Spleen (tissue), 11 donors: ENCODE measurements around the gene GATD1. TPM values are rescaled to one million over a fixed set of nuclear protein-coding genes. Genes with fewer than 3 reads are reported as not detected.

Experiments
- DNase-seq: peaks from one replicate; pipeline ENCODE4 v3.0.0-alpha.2; 2020
- H3K27ac ChIP-seq, 8 donors: fragments of 200-600 bp; sonication (generic) in 7 of 8; 1 replicate in 4 of 8; 2 replicates in 4 of 8; pipeline versions ENCODE4 v1.5.0 to v1.8.0; 2016 to 2021; ENCODE audit warnings: inconsistent platforms in 4 of 8, mild to moderate bottlenecking in 4 of 8, moderate library complexity in 1 of 8
- H3K27me3 ChIP-seq, 7 donors: fragments of 200-600 bp; sonication (generic) in 6 of 7; replicated peaks in 1 of 7; 1 replicate in 4 of 7; 2 replicates in 3 of 7; pipeline versions ENCODE4 v1.5.0 to v1.8.0; 2016 to 2021; ENCODE audit warnings: inconsistent platforms in 3 of 7, mild to moderate bottlenecking in 1 of 7
- H3K36me3 ChIP-seq, 6 donors: fragments of 200-600 bp; sonication (generic) in 5 of 6; 1 replicate in 4 of 6; 2 replicates in 2 of 6; pipeline versions ENCODE4 v1.5.0 to v1.8.0; 2016 to 2021; ENCODE audit warnings: inconsistent platforms in 2 of 6
- H3K4me1 ChIP-seq, 6 donors: fragments of 200-600 bp; sonication (generic) in 5 of 6; 1 replicate in 3 of 6; 2 replicates in 3 of 6; pipeline versions ENCODE4 v1.5.0 to v1.8.0; 2016 to 2021; ENCODE audit warnings: inconsistent platforms in 3 of 6
- H3K4me3 ChIP-seq, 8 donors: fragments of 200-600 bp; sonication (generic) in 7 of 8; 1 replicate in 4 of 8; 2 replicates in 4 of 8; pipeline versions ENCODE4 v1.5.0 to v1.8.0; 2016 to 2021; ENCODE audit warnings: inconsistent platforms in 4 of 8, mild to moderate bottlenecking in 4 of 8, moderate library complexity in 2 of 8
- H3K9me3 ChIP-seq, 8 donors: fragments of 200-600 bp; sonication (generic) in 7 of 8; 1 replicate in 4 of 8; 2 replicates in 4 of 8; pipeline versions ENCODE4 v1.5.0 to v1.8.0; 2016 to 2021; ENCODE audit warnings: inconsistent platforms in 4 of 8
- POLR2A ChIP-seq, 3 donors: fragments of 450-650 bp; IDR thresholded peaks; one replicate each; pipeline ENCODE4 v1.5.1; 2017; ENCODE audit warnings: antibody characterized with exemption in 3 of 3, mild to moderate bottlenecking in 1 of 3
- POLR2AphosphoS5 ChIP-seq, 3 donors: sonication (generic); formaldehyde crosslinking; IDR thresholded peaks; one replicate each; pipeline ENCODE4 v1.5.1; 2017; ENCODE audit warnings: antibody characterized with exemption in 3 of 3
- WGBS, 5 donors: extraction: QIAGEN DNeasy Blood & Tissue Kit in 3 of 5; methylation state at CpG; one replicate each; pipeline versions ENCODE4 v1.1.5 to v1.1.7; 2013 to 2018; 5-methylcytosine and 5-hydroxymethylcytosine counted together
- intact Hi-C: fragments of 100-400 bp; cut with DNase I; formaldehyde crosslinking; loops from one replicate; pipeline ENCODE4 v1.15.0; 2023; ENCODE audit warnings: low total_unique reads
- polyA plus RNA-seq, 3 donors: library from polyadenylated mRNA; stranded (reverse); fragments of 200-250 nt; gene quantifications; one replicate each; pipeline ENCODE4 v1.2.1, GENCODE V29; 2013
- total RNA-seq, 7 donors: library from RNA; depleted of rRNA in 3 of 7; stranded (reverse); fragments of >200 nt in 3 of 7; fragmentation: NEBNext Ultra II Directional in 4 of 7; extraction: Animal tissue kit (Norgen Biotek cat#: 25700) in 4 of 7; gene quantifications; one replicate each; pipeline versions ENCODE4 v1.1.0 to v1.2.1, GENCODE V29; 2016 to 2021
- TF ChIP-seq, protein P1 (sequence below), 11 experiments: fragments of 200-600 bp in 7 of 11; fragments of 450-650 bp in 4 of 11; sonication (generic) in 4 of 11; IDR thresholded peaks in 8 of 11; conservative IDR thresholded peaks in 3 of 11; 1 replicate in 7 of 11; 2 replicates in 4 of 11; pipeline versions ENCODE4 v1.4.0 to v1.8.0; 2016 to 2021; ENCODE audit warnings: antibody characterized with exemption in 11 of 11, inconsistent platforms in 4 of 11, mild to moderate bottlenecking in 1 of 11
- donor health status: healthy with polysubstance abuse.
- donor health status: DM: no; HTN: no; CAD: no; lungs with moderate emphysema.
- donor health status: DM: no; HTN: no; CAD: no.
- donor health status: Bipolar disorder and iron deficiency.
- donor health status: healthy.
- donor health status: DM: no; HTN: no; CAD: no.
- donor health status: DM: yes; HTN: yes; CAD: no.

Gene GATD1
- total and polyA plus RNA-seq, 10 donors: 13.9 to 56.4 (median 35.9) TPM

DNA sequence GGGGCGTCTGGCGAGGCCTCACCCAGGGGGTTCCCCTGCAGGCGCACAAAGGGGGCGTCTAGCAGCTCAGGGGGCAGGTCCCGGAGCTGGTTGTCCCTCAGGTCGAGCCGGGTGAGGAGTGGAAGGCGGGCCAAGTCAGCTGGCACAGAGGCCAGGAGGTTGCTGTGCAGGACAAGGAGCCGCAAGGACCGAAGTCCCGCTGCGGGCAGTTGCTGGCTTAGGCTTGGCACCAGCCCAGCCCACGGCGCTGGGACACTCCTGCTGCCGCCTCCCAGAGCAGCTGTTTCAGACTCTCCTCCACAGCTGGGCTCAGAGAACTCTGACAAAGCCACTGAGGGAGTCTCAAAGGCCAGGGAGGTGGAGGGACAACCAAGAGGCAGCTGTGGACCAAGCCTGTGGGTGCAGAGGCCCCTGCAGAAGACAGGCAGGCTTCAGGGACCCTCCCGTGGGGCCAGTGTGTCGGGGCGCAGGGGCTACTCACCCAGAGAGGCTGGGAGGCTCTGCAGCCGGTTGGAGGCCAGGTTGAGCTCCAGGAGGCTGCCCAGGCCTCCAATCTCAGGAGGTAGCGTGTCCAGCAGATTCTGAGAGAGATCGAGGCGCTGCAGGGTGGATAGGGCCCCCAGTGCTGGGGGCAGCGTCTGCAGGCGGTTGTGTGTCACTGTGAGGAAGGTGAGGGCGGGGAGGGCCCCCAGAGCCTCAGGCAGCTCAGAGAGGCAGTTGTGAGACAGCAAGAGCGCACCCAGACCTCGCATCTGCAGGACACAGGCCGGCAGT, 25.6 kb upstream of the GATD1 start:
- H3K4me1 ChIP-seq: peaks cover 12 to 65% (median 44%) of the 10 kb centered on the region in 6 donors
- 92 to 96% (median 94%) methylated on average over 18 to 28 of the region's 28 CpGs for WGBS, 5 donors

DNA sequence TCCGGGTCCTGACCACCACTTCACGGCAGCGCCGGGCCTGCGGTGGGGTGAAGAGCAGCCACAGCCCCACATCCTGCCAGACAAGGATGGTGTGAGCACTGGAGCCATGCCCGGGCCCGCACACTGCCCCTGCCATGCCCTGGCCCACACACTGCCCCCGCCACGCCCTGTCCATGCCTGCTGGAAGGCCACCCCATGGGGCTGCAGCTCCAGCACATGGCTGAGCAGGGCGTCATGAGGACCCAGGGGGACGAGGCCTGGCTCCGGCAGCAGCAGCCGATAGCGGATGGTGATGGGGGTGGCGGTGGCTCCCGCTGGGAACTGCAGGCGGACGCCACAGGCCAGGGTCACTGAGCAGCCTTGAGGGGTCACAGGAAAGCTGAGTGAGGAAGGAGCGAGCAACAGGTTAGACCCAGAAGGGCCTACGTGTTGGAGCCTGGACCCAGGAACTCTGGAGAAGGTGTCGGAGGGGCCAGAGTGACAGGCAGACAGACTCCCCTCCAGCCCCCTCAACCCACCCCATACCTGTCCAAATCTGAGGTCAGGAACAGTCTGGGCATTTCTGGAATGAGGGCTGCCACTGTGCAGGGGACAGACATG, 24.8 kb upstream of the GATD1 start:
- no peak overlapping the region for H3K27ac ChIP-seq
- H3K27me3 ChIP-seq: no peaks in the 10 kb centered on the region
- no peaks in the 10 kb centered on the region for H3K9me3 ChIP-seq
- 93 to 97% (median 96%) methylated on average over 12 to 21 of the region's 21 CpGs for WGBS, 5 donors
- peaks cover 12 to 65% (median 46%) of the 10 kb centered on the region in 6 donors for H3K4me1 ChIP-seq
- H3K4me3 ChIP-seq: no peak overlapping the region
- intact Hi-C loops: no loop called here
- peak in 2 of 3 donors; percentile 7 to 28 for TF ChIP-seq POLR2AphosphoS5 (IDR thresholded peaks at IDR 0.05)
- TF ChIP-seq, protein P1, sequence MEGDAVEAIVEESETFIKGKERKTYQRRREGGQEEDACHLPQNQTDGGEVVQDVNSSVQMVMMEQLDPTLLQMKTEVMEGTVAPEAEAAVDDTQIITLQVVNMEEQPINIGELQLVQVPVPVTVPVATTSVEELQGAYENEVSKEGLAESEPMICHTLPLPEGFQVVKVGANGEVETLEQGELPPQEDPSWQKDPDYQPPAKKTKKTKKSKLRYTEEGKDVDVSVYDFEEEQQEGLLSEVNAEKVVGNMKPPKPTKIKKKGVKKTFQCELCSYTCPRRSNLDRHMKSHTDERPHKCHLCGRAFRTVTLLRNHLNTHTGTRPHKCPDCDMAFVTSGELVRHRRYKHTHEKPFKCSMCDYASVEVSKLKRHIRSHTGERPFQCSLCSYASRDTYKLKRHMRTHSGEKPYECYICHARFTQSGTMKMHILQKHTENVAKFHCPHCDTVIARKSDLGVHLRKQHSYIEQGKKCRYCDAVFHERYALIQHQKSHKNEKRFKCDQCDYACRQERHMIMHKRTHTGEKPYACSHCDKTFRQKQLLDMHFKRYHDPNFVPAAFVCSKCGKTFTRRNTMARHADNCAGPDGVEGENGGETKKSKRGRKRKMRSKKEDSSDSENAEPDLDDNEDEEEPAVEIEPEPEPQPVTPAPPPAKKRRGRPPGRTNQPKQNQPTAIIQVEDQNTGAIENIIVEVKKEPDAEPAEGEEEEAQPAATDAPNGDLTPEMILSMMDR (IDR thresholded peaks at IDR 0.05 in 8 of 11, conservative IDR thresholded peaks at IDR 0.05 in 3 of 11): no peak
- DNase-seq: no peak
- H3K36me3 ChIP-seq: peaks cover 0 to 42% (median 14%) of the 10 kb centered on the region in 6 donors

More for the DNA sequence above, 25.6 kb upstream of the GATD1 start:
- Histone ChIP-seq H3K9me3 (no peaks in the 10 kb centered on the region), H3K36me3 (peaks cover 0 to 42% (median 14%) of the 10 kb centered on the region in 6 donors), H3K27me3 (no peaks in the 10 kb centered on the region), H3K27ac (no peak overlapping the region), H3K4me3 (no peak overlapping the region)
- intact Hi-C loops: no loop called here
- DNase-seq: no peak
- TF ChIP-seq POLR2AphosphoS5 (IDR thresholded peaks at IDR 0.05): peak in 1 of 3 donors; percentile 43
- TF ChIP-seq, protein P1 (IDR thresholded peaks at IDR 0.05 in 8 of 11, conservative IDR thresholded peaks at IDR 0.05 in 3 of 11): no peak

DNA sequence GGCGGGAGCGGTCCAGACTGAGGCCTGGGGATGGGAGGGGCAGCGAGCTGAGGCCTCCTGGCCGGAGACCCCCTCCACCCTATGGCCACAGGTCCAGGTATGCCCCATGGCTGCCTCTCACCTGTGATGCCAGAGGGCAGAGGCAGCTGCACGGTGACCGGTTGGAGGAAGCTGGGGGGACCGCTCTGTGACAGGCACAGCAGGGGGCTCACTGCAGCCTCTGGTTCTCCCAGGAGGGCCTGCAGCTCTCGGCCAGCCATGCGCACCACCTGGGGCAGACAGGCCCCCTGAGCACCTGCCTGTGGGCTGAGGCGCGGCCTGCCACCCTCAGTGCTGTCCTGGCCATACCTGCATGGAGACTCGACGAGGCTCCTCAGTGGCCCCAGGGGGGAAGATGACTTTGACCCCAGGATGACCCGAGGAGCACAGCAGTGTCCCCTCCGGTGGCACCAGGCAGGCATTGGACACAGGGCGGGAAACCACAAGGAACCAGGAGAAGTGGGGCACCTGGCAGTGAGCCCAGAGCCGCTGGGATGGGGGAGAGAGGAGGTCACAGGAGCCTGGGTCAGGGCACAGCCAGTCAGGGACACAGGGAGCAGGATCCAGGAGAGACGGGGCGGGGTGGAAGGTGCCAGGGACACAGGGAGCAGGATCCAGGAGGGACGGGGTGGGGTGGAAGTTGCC, 24.0 kb upstream of the GATD1 start:
- Histone ChIP-seq H3K4me3 (no peak overlapping the region), H3K27me3 (no peaks in the 10 kb centered on the region), H3K36me3 (peaks cover 0 to 42% (median 14%) of the 10 kb centered on the region in 6 donors), H3K9me3 (no peaks in the 10 kb centered on the region), H3K27ac (no peak overlapping the region), H3K4me1 (peaks cover 21 to 74% (median 54%) of the 10 kb centered on the region in 6 donors)
- TF ChIP-seq POLR2A (IDR thresholded peaks at IDR 0.05) (no peak), POLR2AphosphoS5 (IDR thresholded peaks at IDR 0.05) (peak in 1 of 3 donors; percentile 6)
- TF ChIP-seq, protein P1 (IDR thresholded peaks at IDR 0.05 in 8 of 11, conservative IDR thresholded peaks at IDR 0.05 in 3 of 11): no peak
- WGBS, 5 donors: 87 to 96% (median 90%) methylated on average over 13 to 20 of the region's 20 CpGs
- DNase-seq: no peak
- intact Hi-C loops: no loop called here

DNA sequence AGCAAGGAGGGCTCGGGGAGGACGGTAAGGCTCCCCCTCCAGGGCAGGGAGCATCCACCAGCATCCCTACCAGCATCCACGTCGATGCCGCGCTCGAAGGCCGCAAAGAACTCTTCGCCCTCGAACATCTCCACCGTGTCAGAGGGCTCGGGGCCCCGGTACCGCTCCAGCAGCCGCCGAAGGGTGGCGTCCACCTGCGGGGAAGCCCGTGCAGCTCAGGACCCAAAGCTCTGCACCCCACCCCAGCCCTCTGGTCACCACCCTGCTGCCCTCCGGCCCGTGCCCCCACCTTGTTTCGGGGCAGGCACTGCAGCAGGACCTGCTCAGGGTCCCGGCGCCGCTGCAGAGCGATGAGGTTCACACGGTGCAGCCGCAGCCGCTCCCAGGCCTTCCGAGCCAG, 23.2 kb upstream of the GATD1 start:
- 93 to 97% (median 95%) methylated on average over 8 to 30 of the region's 30 CpGs for WGBS, 5 donors
- no peak overlapping the region for H3K4me3 ChIP-seq
- no peak for DNase-seq
- no peaks in the 10 kb centered on the region for H3K9me3 ChIP-seq
- intact Hi-C loops: no loop called here
- TF ChIP-seq POLR2A (IDR thresholded peaks at IDR 0.05): no peak
- TF ChIP-seq POLR2AphosphoS5 (IDR thresholded peaks at IDR 0.05): no peak
- TF ChIP-seq, protein P1 (IDR thresholded peaks at IDR 0.05 in 8 of 11, conservative IDR thresholded peaks at IDR 0.05 in 3 of 11): no peak
- peaks cover 0 to 42% (median 14%) of the 10 kb centered on the region in 6 donors for H3K36me3 ChIP-seq
- peaks cover 25 to 76% (median 55%) of the 10 kb centered on the region in 6 donors for H3K4me1 ChIP-seq
- no peak overlapping the region for H3K27ac ChIP-seq
- H3K27me3 ChIP-seq: no peaks in the 10 kb centered on the region
